ENCODE data around the gene ACAA1. TPM values are rescaled to one million over a fixed set of nuclear protein-coding genes. Genes with fewer than 3 reads are reported as not detected.

The ACAA1 gene
- total and polyA plus RNA-seq, 2 of the 13 experiments (the other 11 are each of a cell fraction or from before 2014, with no cell fraction given): 60.8 to 188 TPM

DNA sequence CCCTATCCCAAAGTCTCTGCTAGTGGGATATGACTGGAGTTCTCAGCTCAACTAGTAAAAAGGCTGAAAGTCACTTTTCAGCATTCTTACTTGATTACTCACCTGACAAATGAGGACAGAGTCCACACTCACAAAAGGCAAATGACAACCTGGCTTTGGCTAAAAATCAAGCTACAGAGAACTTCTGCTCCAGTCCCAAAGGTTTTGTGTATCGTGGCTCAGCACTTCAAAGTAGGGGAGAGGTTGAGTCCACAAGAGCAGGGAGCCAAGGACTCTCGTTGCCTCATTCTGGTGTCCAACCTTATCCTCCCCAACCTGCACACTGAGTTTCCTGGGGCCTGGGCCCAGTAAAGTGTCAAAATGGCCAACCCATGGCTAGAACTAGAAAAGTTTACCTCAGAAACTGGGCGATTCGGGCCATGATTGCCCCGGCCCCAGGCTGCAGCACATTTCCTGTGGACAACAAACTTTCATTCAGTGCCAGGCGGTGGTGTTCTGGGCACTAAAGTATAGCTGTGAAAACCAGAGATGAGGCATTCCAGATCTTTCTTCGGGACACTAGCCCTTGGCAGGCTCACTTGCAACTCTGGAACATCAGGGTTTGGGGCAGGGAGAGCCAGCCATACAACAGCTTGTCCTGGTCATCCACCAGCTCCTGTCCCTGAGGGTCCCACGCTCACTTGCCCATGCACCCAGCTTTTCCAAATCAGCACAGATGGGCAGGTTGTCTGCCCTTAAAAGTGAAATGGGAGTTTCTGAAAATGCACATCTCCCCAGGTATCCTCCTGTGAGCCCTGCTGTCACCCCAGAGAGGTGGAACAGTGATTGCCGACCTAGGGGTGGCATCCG, 3.1 kb downstream of the ACAA1 start (continued):
- TF ChIP-seq, protein P1, sequence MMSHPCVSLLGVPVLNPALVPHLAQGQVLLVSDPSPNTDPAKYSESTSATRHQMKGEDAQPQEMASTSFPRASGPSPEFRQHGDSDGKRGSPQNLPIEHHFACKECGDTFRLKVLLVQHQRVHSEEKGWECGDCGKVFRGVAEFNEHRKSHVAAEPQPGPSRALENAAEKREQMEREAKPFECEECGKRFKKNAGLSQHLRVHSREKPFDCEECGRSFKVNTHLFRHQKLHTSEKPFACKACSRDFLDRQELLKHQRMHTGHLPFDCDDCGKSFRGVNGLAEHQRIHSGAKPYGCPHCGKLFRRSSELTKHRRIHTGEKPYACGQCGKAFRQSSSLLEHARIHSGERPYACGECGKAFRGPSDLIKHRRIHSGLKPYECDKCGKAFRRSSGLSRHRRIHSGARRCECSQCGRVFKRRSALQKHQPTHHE (CRISPR knock-in tag; IDR thresholded peaks at IDR 0.05; ENCODE audit: borderline replicate concordance): 0 out of 2 replicates have a peak, but pooled peaks have one; percentile 51
- TF ChIP-seq XRCC5 (optimal IDR thresholded peaks at IDR 0.05; ENCODE audit: low read length) (no peak), ZNF660 (CRISPR knock-in tag; IDR thresholded peaks at IDR 0.05; ENCODE audit: borderline replicate concordance, low read depth) (no peak), MED1 (CRISPR knock-in tag; IDR thresholded peaks at IDR 0.05) (peak; percentile 97), NFKB2 (CRISPR knock-in tag; IDR thresholded peaks at IDR 0.05; ENCODE audit: borderline replicate concordance) (no peak), FOXK1 (CRISPR knock-in tag; IDR thresholded peaks at IDR 0.05; ENCODE audit: borderline replicate concordance, low read depth) (peak; percentile 37; the same call in 1 of the 2 replicates), ZNF329 (CRISPR knock-in tag; IDR thresholded peaks at IDR 0.05; ENCODE audit: low read depth) (no peak), ZNF792 (CRISPR knock-in tag; IDR thresholded peaks at IDR 0.05) (0 out of 2 replicates have a peak, but pooled peaks have one; percentile 64), TBX3 (IDR thresholded peaks at IDR 0.05; ENCODE audit: borderline replicate concordance) (peak; percentile 38; the same call in 1 of the 2 replicates), NR3C1 (CRISPR knock-in tag; IDR thresholded peaks at IDR 0.05) (no peak), HDAC2 (CRISPR knock-in tag; IDR thresholded peaks at IDR 0.05) (peak; percentile 90), ZNF670 (CRISPR knock-in tag; IDR thresholded peaks at IDR 0.05; ENCODE audit: borderline replicate concordance) (no peak)
- TF ChIP-seq, protein P2, sequence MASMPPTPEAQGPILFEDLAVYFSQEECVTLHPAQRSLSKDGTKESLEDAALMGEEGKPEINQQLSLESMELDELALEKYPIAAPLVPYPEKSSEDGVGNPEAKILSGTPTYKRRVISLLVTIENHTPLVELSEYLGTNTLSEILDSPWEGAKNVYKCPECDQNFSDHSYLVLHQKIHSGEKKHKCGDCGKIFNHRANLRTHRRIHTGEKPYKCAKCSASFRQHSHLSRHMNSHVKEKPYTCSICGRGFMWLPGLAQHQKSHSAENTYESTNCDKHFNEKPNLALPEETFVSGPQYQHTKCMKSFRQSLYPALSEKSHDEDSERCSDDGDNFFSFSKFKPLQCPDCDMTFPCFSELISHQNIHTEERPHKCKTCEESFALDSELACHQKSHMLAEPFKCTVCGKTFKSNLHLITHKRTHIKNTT (CRISPR knock-in tag; IDR thresholded peaks at IDR 0.05): no peak
- TF ChIP-seq, protein P3, sequence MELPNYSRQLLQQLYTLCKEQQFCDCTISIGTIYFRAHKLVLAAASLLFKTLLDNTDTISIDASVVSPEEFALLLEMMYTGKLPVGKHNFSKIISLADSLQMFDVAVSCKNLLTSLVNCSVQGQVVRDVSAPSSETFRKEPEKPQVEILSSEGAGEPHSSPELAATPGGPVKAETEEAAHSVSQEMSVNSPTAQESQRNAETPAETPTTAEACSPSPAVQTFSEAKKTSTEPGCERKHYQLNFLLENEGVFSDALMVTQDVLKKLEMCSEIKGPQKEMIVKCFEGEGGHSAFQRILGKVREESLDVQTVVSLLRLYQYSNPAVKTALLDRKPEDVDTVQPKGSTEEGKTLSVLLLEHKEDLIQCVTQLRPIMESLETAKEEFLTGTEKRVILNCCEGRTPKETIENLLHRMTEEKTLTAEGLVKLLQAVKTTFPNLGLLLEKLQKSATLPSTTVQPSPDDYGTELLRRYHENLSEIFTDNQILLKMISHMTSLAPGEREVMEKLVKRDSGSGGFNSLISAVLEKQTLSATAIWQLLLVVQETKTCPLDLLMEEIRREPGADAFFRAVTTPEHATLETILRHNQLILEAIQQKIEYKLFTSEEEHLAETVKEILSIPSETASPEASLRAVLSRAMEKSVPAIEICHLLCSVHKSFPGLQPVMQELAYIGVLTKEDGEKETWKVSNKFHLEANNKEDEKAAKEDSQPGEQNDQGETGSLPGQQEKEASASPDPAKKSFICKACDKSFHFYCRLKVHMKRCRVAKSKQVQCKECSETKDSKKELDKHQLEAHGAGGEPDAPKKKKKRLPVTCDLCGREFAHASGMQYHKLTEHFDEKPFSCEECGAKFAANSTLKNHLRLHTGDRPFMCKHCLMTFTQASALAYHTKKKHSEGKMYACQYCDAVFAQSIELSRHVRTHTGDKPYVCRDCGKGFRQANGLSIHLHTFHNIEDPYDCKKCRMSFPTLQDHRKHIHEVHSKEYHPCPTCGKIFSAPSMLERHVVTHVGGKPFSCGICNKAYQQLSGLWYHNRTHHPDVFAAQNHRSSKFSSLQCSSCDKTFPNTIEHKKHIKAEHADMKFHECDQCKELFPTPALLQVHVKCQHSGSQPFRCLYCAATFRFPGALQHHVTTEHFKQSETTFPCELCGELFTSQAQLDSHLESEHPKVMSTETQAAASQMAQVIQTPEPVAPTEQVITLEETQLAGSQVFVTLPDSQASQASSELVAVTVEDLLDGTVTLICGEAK (IDR thresholded peaks at IDR 0.05): no peak
- TF ChIP-seq, protein P3 (CRISPR knock-in tag; IDR thresholded peaks at IDR 0.05): peak; percentile 16; the same call in 1 of the 2 replicates
- TF ChIP-seq, protein P4, sequence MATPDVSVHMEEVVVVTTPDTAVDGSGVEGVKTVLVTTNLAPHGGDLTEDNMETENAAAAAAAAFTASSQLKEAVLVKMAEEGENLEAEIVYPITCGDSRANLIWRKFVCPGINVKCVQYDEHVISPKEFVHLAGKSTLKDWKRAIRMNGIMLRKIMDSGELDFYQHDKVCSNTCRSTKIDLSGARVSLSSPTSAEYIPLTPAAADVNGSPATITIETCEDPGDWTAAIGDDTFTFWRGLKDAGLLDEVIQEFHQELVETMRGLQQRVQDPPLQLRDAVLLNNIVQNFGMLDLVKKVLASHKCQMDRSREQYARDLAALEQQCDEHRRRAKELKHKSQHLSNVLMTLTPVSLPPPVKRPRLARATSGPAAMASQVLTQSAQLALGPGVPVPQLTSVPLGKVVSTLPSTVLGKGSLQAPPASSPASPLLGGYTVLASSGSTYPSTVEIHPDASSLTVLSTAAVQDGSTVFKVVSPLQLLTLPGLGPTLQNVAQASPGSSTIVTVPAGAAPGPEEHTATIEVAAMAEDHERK (CRISPR knock-in tag; IDR thresholded peaks at IDR 0.05; ENCODE audit: low read depth): 0 out of 2 replicates have a peak, but pooled peaks have one; percentile 40
